ENCODE data around the gene HLX.

Gene HLX

DNA sequence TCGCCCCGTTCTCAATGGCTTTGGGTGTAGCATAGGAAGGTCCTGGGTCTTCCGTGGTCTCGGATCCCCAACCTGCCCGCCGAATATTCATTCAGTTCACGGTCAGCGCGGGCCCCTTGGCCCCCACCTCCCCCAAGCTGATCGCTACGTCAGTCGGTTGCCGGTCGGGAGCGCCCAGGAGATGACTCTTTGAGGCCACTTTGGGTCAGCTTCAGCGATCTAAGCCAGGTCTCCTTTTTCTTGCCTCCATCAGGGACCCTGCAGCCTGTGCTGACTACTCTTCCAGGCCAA is 12.8 kb downstream of the HLX start:
- Histone ChIP-seq H3K4me1 (ENCODE audit: insufficient read depth, low read length) (peaks cover 21% of the 10 kb centered on the region), H3K27me3 (ENCODE audit: control insufficient read depth in 1 of 2, insufficient read depth in 2 of 2, low read length in 2 of 2) (peaks cover 0 to 6% of the 10 kb centered on the region in 2 donors), H3K4me3 (ENCODE audit: low read depth in 1 of 2, low read length in 2 of 2) (no peak overlapping the region), H3K9me3 (ENCODE audit: low read length) (no peaks in the 10 kb centered on the region), H3K9ac (ENCODE audit: low read length) (no peak overlapping the region), H3K27ac (ENCODE audit: low read depth, low read length) (no peak overlapping the region), H3K36me3 (ENCODE audit: insufficient read depth, low read length) (no peaks in the 10 kb centered on the region)

DNA sequence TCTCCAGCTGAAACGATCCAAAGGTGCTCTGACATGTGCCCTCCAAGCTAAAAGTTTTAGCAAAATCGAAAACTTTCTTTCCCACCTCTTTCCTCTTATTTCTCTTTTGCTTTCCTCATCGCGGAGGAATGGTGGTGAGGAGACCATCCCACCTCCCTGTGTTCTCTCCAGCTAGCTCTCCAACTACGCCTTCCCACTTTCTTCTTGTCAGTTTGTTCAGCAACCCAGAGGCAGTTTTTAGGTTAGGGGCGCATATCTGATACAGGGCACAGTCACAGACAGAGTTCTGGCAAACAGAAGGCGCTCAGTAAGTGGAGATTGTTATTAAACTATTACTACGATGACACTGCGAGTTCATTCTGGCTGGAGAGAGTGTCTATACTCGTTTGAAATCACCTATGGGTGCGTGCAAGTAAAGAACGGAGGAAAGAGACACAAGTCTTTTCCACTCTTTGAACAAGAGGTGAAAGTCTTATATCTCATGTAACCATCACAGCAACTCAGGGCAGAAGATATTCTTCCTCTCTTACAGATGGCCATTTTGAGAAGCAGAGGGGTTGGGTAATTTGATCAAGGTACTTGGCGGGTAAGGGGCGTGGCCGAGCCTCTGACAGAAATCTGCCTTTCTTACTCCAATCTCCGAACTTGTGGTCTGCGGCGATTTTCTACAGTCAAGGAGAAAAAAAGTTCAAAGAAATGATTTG is 13.9 kb downstream of the HLX start:
- Histone ChIP-seq H3K27ac (ENCODE audit: low read depth, low read length) (peak overlapping the region; percentile 90), H3K9ac (ENCODE audit: low read length) (no peak overlapping the region), H3K27me3 (ENCODE audit: control insufficient read depth in 1 of 2, insufficient read depth in 2 of 2, low read length in 2 of 2) (peaks cover 0 to 6% of the 10 kb centered on the region in 2 donors), H3K4me3 (ENCODE audit: low read depth in 1 of 2, low read length in 2 of 2) (peak overlapping the region in 1 of 2 donors; percentile 51), H3K4me1 (ENCODE audit: insufficient read depth, low read length) (peaks cover 18% of the 10 kb centered on the region), H3K36me3 (ENCODE audit: insufficient read depth, low read length) (no peaks in the 10 kb centered on the region), H3K9me3 (ENCODE audit: low read length) (no peaks in the 10 kb centered on the region)

DNA sequence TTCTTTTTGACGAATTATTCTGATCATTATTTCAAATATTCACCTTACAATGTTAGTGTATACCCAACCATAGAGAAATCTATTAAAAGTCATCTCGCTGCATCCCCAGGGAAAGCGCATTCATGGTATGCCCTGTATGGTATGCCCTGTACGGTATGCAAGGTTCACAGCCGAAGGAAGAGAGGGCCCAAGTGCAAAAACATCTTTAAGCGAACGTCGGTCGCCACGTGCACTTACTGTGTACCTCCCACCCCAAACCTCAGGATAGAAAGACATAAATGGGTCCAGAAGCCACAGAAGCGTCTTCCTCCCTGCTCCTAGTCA is 14.4 kb downstream of the HLX start:
- peaks cover 0 to 6% of the 10 kb centered on the region in 2 donors for H3K27me3 ChIP-seq (ENCODE audit: control insufficient read depth in 1 of 2, insufficient read depth in 2 of 2, low read length in 2 of 2)
- H3K9ac ChIP-seq (ENCODE audit: low read length), result no peak overlapping the region
- H3K4me3 ChIP-seq (ENCODE audit: low read depth in 1 of 2, low read length in 2 of 2), result peak overlapping the region; percentile 29 to 51
- no peaks in the 10 kb centered on the region for H3K36me3 ChIP-seq (ENCODE audit: insufficient read depth, low read length)
- peak overlapping the region; percentile 90 for H3K27ac ChIP-seq (ENCODE audit: low read depth, low read length)
- no peaks in the 10 kb centered on the region for H3K9me3 ChIP-seq (ENCODE audit: low read length)
- peaks cover 13% of the 10 kb centered on the region for H3K4me1 ChIP-seq (ENCODE audit: insufficient read depth, low read length)

DNA sequence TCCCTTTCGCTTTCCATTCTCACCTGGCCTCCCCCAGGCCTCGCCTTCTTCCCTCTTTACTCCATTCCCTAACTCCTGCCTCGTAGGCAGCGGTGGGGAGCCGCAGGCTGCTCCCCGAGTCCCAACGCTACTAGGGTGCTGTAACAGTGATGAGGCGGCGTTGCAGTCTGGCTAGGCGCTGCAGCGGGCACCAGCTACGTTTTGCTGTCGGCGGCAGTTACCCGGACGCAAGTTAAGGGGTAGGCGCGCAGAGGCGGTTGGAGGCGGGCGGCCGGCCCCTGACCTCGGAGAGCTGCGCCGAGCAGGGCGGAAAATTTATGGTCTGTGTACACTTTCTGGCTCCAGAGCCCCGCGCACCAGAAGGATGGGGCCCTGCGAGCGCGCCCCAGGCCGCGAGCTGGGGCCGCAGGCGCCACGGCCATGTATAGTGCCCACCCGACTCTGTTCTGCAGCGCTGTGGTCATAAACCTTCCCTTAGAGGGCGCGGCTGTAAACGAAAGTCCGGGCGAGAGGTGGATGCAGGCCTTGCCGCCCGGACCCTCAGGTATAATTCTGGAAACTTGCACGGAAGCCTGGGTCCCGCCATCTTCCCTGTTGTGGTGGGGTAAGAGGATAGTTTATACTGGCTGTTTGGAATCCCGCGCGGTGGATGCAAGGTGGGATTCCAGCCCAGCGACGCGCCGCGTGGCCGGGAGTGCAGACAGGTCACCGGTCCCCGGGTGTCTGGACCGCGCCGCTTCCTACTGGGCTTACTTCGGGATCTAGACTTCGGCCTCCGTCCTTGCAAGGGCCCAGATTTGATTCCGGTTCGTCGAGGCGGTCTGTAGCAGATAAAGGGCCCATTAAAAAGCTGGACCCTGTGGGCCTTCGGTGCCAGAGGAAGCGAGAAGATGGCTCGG is 15.0 kb downstream of the HLX start:
- Histone ChIP-seq H3K4me1 (ENCODE audit: insufficient read depth, low read length) (peaks cover 11% of the 10 kb centered on the region), H3K27ac (ENCODE audit: low read depth, low read length) (peak overlapping the region; percentile 90), H3K4me3 (ENCODE audit: low read depth in 1 of 2, low read length in 2 of 2) (peak overlapping the region; percentile 29 to 51), H3K9me3 (ENCODE audit: low read length) (no peaks in the 10 kb centered on the region), H3K36me3 (ENCODE audit: insufficient read depth, low read length) (no peaks in the 10 kb centered on the region), H3K9ac (ENCODE audit: low read length) (peak overlapping the region; percentile 54), H3K27me3 (ENCODE audit: control insufficient read depth in 1 of 2, insufficient read depth in 2 of 2, low read length in 2 of 2) (peaks cover 0 to 6% of the 10 kb centered on the region in 2 donors)

DNA sequence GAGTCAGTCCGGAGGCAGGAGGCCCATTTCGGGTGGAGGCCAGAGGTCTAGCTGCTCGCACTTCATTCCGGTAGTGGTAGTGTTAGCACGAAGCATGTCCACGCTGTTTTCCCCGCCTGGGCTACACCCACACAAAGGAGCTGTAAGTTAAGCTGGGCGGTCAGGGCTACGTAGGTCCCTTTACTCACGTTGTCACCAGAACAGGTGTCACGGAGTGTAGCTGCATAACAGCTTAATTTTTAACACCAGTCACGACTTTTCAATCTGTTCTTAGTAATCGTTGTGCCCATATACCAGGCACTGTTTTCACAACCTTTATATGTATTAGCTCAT is 15.6 kb downstream of the HLX start:
- Histone ChIP-seq H3K27ac (ENCODE audit: low read depth, low read length) (peak overlapping the region; percentile 90), H3K4me1 (ENCODE audit: insufficient read depth, low read length) (peaks cover 11% of the 10 kb centered on the region), H3K9me3 (ENCODE audit: low read length) (no peaks in the 10 kb centered on the region), H3K4me3 (ENCODE audit: low read depth in 1 of 2, low read length in 2 of 2) (peak overlapping the region; percentile 29 to 51), H3K36me3 (ENCODE audit: insufficient read depth, low read length) (no peaks in the 10 kb centered on the region), H3K9ac (ENCODE audit: low read length) (peak overlapping the region; percentile 54), H3K27me3 (ENCODE audit: control insufficient read depth in 1 of 2, insufficient read depth in 2 of 2, low read length in 2 of 2) (peaks cover 0 to 6% of the 10 kb centered on the region in 2 donors)

DNA sequence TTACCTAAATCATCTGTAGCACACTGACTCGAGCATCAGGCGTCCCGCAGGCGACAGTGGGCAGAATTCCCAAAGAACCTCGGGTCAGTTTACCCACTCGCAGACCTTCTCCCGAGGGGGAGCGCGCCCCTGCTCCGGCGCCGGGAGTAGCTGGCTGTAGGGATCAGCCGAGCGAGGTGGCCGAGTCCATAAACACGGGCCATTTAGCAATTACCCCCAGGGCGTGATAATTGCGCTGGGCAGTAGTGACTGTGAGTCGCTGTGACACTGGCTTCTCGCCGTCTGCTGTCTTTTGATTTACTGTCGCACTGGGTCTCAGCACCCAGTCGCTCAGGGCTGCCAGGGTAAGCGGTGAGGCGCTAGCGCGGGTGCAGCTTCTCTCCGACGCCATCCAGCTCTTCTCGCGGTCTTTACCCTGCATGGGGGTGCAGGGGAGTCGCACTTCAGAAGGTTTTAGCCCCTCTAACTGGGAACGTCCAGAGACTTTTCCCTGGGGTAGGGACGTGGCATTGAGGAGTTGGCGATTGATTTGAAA is 16.2 kb downstream of the HLX start:
- Histone ChIP-seq H3K9ac (ENCODE audit: low read length) (peak overlapping the region; percentile 54), H3K27me3 (ENCODE audit: control insufficient read depth in 1 of 2, insufficient read depth in 2 of 2, low read length in 2 of 2) (peaks cover 0 to 6% of the 10 kb centered on the region in 2 donors), H3K9me3 (ENCODE audit: low read length) (no peaks in the 10 kb centered on the region), H3K27ac (ENCODE audit: low read depth, low read length) (peak overlapping the region; percentile 90), H3K4me1 (ENCODE audit: insufficient read depth, low read length) (peaks cover 11% of the 10 kb centered on the region), H3K36me3 (ENCODE audit: insufficient read depth, low read length) (no peaks in the 10 kb centered on the region), H3K4me3 (ENCODE audit: low read depth in 1 of 2, low read length in 2 of 2) (peak overlapping the region; percentile 33 to 51)

DNA sequence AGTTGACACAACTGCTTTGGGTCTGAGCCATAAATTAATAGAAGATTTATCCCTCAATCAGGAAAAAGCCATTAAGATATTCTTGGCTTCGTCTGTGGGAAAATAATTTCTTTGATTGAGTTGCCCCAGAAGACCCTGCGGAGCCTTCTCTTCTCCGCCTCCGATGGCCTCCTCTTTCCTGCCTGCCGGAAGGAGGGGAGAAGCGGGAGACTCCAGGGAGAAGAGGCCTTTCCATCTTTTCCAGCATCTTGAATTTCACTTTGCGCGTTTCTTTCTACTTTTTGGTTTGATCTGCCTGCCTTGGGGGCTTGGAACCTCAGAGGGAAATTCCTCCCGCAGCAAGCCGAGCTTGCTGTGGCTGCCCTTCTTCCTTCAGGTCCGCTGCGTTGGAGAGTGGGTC is 16.8 kb downstream of the HLX start:
- H3K27me3 ChIP-seq (ENCODE audit: control insufficient read depth in 1 of 2, insufficient read depth in 2 of 2, low read length in 2 of 2), result peaks cover 0 to 6% of the 10 kb centered on the region in 2 donors
- peak overlapping the region; percentile 90 for H3K27ac ChIP-seq (ENCODE audit: low read depth, low read length)
- H3K4me3 ChIP-seq (ENCODE audit: low read depth in 1 of 2, low read length in 2 of 2), result peak overlapping the region; percentile 33 to 51
- no peaks in the 10 kb centered on the region for H3K36me3 ChIP-seq (ENCODE audit: insufficient read depth, low read length)
- no peaks in the 10 kb centered on the region for H3K9me3 ChIP-seq (ENCODE audit: low read length)
- no peak overlapping the region for H3K9ac ChIP-seq (ENCODE audit: low read length)
- peaks cover 11% of the 10 kb centered on the region for H3K4me1 ChIP-seq (ENCODE audit: insufficient read depth, low read length)

DNA sequence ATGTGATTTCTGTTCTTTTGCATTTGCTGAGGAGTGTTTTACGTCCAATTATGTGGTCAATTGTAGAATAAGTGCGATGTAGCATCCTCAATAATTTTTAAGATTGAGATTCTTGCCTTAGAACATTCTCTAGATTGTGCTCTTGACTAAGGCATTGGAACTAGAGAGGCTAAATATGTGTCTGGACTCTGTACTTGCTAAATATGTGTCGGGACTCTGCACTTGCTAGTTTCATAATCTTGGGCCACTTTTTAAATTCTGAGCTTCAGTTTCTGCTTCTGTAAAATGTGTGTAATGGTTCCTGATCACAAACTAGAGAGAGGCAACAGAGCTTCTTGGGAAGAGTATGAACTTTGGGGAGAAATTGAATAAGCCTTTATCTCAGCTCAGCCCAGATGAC is 21.6 kb downstream of the HLX start:
- no peak overlapping the region for H3K9ac ChIP-seq (ENCODE audit: low read length)

DNA sequence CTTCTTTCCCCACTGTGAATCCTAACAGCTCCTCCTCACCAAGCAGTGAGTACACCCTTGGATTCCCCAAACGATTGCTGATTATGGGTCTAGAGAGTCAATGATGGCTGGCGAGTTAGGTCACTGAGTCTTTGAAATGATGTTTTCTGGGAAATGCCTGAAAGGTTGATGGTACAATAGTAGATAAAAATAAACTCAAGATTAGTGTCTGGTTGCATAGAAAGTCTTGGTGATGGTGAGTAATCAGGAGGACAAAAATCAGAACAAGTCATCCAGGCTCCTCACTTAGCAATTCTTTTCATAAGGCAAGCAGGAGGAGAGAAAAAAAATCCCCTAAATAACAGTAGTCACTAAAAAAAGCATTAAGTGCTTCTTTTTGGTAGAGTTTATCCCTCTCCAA is 22.6 kb downstream of the HLX start:
- Histone ChIP-seq H3K4me3 (ENCODE audit: low read depth in 1 of 2, low read length in 2 of 2) (no peak overlapping the region), H3K36me3 (ENCODE audit: insufficient read depth, low read length) (no peaks in the 10 kb centered on the region), H3K27ac (ENCODE audit: low read depth, low read length) (no peak overlapping the region), H3K27me3 (ENCODE audit: control insufficient read depth in 1 of 2, insufficient read depth in 2 of 2, low read length in 2 of 2) (no peaks in the 10 kb centered on the region), H3K9me3 (ENCODE audit: low read length) (no peaks in the 10 kb centered on the region), H3K4me1 (ENCODE audit: insufficient read depth, low read length) (peaks cover 21% of the 10 kb centered on the region), H3K9ac (ENCODE audit: low read length) (no peak overlapping the region)

More for the DNA sequence above, 21.6 kb downstream of the HLX start:
- H3K36me3 ChIP-seq (ENCODE audit: insufficient read depth, low read length), result no peaks in the 10 kb centered on the region
- H3K9me3 ChIP-seq (ENCODE audit: low read length), result no peaks in the 10 kb centered on the region
- no peak overlapping the region for H3K4me3 ChIP-seq (ENCODE audit: low read depth in 1 of 2, low read length in 2 of 2)
- peaks cover 16% of the 10 kb centered on the region for H3K4me1 ChIP-seq (ENCODE audit: insufficient read depth, low read length)
- H3K27me3 ChIP-seq (ENCODE audit: control insufficient read depth in 1 of 2, insufficient read depth in 2 of 2, low read length in 2 of 2), result no peaks in the 10 kb centered on the region
- H3K27ac ChIP-seq (ENCODE audit: low read depth, low read length), result no peak overlapping the region

DNA sequence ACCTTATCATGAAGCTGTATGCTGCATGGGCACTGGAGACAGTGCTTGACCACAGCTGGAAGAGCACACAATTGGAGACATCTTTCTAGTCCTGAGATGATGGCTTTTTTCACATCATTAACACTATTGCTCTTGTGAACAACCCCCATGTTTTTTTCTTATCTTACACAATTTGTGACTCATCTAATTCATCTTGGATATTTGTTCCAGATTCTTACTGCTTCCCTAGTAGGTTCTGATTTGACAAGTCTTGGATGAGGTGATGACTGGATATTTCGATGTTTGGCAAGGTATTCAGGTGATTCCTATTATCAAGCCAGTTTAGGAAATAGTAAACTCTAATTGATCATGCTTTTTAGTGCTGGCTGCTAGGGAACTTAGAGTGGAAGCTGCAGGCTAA is 23.7 kb downstream of the HLX start:
- Histone ChIP-seq H3K9ac (ENCODE audit: low read length) (no peak overlapping the region), H3K4me3 (ENCODE audit: low read depth in 1 of 2, low read length in 2 of 2) (no peak overlapping the region), H3K27me3 (ENCODE audit: control insufficient read depth in 1 of 2, insufficient read depth in 2 of 2, low read length in 2 of 2) (no peaks in the 10 kb centered on the region), H3K4me1 (ENCODE audit: insufficient read depth, low read length) (peaks cover 23% of the 10 kb centered on the region), H3K9me3 (ENCODE audit: low read length) (no peaks in the 10 kb centered on the region), H3K27ac (ENCODE audit: low read depth, low read length) (no peak overlapping the region), H3K36me3 (ENCODE audit: insufficient read depth, low read length) (no peaks in the 10 kb centered on the region)

DNA sequence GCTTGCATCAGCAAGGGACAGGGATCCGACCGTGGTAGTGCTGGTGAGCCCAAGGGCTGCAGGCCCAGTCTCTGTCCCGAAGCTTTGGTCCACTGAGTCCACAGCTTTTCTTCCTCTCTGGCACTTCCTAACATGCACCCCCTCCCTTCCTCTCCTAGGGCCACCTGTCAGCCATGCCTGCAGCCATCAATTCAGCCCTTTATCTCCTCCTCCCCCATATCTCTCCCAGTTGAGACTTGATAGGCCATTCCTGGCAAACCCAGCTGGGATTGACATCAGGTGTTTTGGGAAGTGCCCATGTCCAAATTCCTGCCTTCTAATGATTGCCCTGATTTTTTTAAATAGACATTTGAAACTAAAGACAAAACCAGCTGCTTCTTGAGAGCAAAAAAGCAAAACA is 25.6 kb downstream of the HLX start:
- H3K36me3 ChIP-seq (ENCODE audit: insufficient read depth, low read length), result no peaks in the 10 kb centered on the region
- no peaks in the 10 kb centered on the region for H3K27me3 ChIP-seq (ENCODE audit: control insufficient read depth in 1 of 2, insufficient read depth in 2 of 2, low read length in 2 of 2)

More for the DNA sequence above, 25.6 kb downstream of the HLX start:
- H3K9ac ChIP-seq (ENCODE audit: low read length), result no peak overlapping the region
- no peak overlapping the region for H3K27ac ChIP-seq (ENCODE audit: low read depth, low read length)
- H3K4me3 ChIP-seq (ENCODE audit: low read depth in 1 of 2, low read length in 2 of 2), result no peak overlapping the region
- H3K4me1 ChIP-seq (ENCODE audit: insufficient read depth, low read length), result peaks cover 23% of the 10 kb centered on the region
- no peaks in the 10 kb centered on the region for H3K9me3 ChIP-seq (ENCODE audit: low read length)
